Mucosa of descending colon (tissue), 3 donors: ENCODE measurements around the gene CCDC188. TPM values are rescaled to one million over a fixed set of nuclear protein-coding genes. Genes with fewer than 3 reads are reported as not detected.

Source experiments
- ATAC-seq: fragments of 200-7000 bp; cut with Tn5 transposase; one replicate; pipeline ENCODE4 v1.9.1; 2020; ENCODE audit warnings: mild to moderate bottlenecking, moderate library complexity
- DNase-seq, 3 donors: peaks; one replicate each; pipeline ENCODE4 v3.0.0-alpha.2; 2020
- H3K36me3 ChIP-seq: fragments of 200-600 bp; one replicate; pipeline ENCODE4 v1.8.0; 2021; ENCODE audit warnings: low read depth, mild to moderate bottlenecking
- H3K4me1 ChIP-seq: fragments of 200-600 bp; one replicate; pipeline ENCODE4 v1.8.0; 2021; ENCODE audit warnings: low read depth, mild to moderate bottlenecking
- H3K4me3 ChIP-seq: fragments of 200-600 bp; one replicate; pipeline ENCODE4 v1.8.0; 2021; ENCODE audit warnings: mild to moderate bottlenecking
- H3K9me3 ChIP-seq: fragments of 200-600 bp; one replicate; pipeline ENCODE4 v1.8.0; 2021; ENCODE audit warnings: mild to moderate bottlenecking
- CTCF ChIP-seq: fragments of 200-600 bp; IDR thresholded peaks from one replicate; pipeline ENCODE4 v1.8.0; 2022; ENCODE audit warnings: antibody characterized with exemption, mild to moderate bottlenecking
- intact Hi-C, 2 donors: fragments of 100-400 bp; cut with DNase I in 1 of 2; cut with micrococcal nuclease in 1 of 2; formaldehyde crosslinking; loops; one replicate each; pipeline versions ENCODE4 v1.11.0 to v1.11.1; 2022; cut with DNase I, micrococcal nuclease
- total RNA-seq, 3 donors: library from RNA; stranded (reverse); fragmentation: NEBNext Ultra II Directional in 2 of 3; extraction: Animal tissue kit (Norgen Biotek cat#: 25700) in 2 of 3; gene quantifications; one replicate each; pipeline versions ENCODE4 v1.2.1 to v1.2.4, GENCODE V29; 2021 to 2023
- donor health status: DM: no; HTN: no; CAD: no; lungs with moderate emphysema.
- donor health status: DM: no; HTN: no; CAD: no.
- donor health status: DM: no; HTN: yes; CAD: no.

CCDC188 gene
- total RNA-seq, 3 donors from 2014 or later, result 0.41 to 0.98 (median 0.65) TPM

GRCh38 chr22:20171288-20172140, 20.7 kb upstream of the CCDC188 start:
- Histone ChIP-seq H3K4me1 (no peaks in the 10 kb centered on the region), H3K9me3 (no peaks in the 10 kb centered on the region), H3K4me3 (no peak overlapping the region), H3K36me3 (no peaks in the 10 kb centered on the region)
- DNase-seq (no peak), ATAC-seq (no peak)
- intact Hi-C loops, result no loop called here
- no peak for TF ChIP-seq CTCF

GRCh38 chr22:20170170-20170569, 19.3 kb upstream of the CCDC188 start:
- Histone ChIP-seq H3K9me3 (no peaks in the 10 kb centered on the region), H3K36me3 (no peaks in the 10 kb centered on the region), H3K4me3 (no peak overlapping the region), H3K4me1 (no peaks in the 10 kb centered on the region)
- no peak for DNase-seq
- intact Hi-C loops, result no loop called here
- TF ChIP-seq CTCF, result no peak
- no peak for ATAC-seq

GRCh38 chr22:20169253-20169822, 18.5 kb upstream of the CCDC188 start:
- H3K4me1 ChIP-seq, result no peaks in the 10 kb centered on the region
- no peak for TF ChIP-seq CTCF
- intact Hi-C loops, result no loop called here
- H3K9me3 ChIP-seq, result no peaks in the 10 kb centered on the region
- H3K36me3 ChIP-seq, result no peaks in the 10 kb centered on the region
- ATAC-seq, result no peak
- no peak for DNase-seq
- no peak overlapping the region for H3K4me3 ChIP-seq

GRCh38 chr22:20167643-20168322, 16.9 kb upstream of the CCDC188 start:
- Histone ChIP-seq H3K9me3 (no peaks in the 10 kb centered on the region), H3K4me3 (no peak overlapping the region), H3K36me3 (no peaks in the 10 kb centered on the region), H3K4me1 (no peaks in the 10 kb centered on the region)
- ATAC-seq (no peak), DNase-seq (no peak)
- no peak for TF ChIP-seq CTCF
- intact Hi-C loops, result no loop called here

GRCh38 chr22:20166703-20167102, 15.8 kb upstream of the CCDC188 start:
- ATAC-seq (no peak), DNase-seq (no peak)
- no peaks in the 10 kb centered on the region for H3K4me1 ChIP-seq
- H3K9me3 ChIP-seq, result no peaks in the 10 kb centered on the region
- no peak for TF ChIP-seq CTCF
- intact Hi-C loops, result no loop called here
- H3K36me3 ChIP-seq, result no peaks in the 10 kb centered on the region
- no peak overlapping the region for H3K4me3 ChIP-seq
